Measurements from ENCODE around the gene WDR6. TPM values are rescaled to one million over a fixed set of nuclear protein-coding genes. Genes with fewer than 3 reads are reported as not detected.

The WDR6 gene
- total and polyA plus RNA-seq, 7 experiments from 2014 or later: 147 to 335 (median 198) TPM

DNA sequence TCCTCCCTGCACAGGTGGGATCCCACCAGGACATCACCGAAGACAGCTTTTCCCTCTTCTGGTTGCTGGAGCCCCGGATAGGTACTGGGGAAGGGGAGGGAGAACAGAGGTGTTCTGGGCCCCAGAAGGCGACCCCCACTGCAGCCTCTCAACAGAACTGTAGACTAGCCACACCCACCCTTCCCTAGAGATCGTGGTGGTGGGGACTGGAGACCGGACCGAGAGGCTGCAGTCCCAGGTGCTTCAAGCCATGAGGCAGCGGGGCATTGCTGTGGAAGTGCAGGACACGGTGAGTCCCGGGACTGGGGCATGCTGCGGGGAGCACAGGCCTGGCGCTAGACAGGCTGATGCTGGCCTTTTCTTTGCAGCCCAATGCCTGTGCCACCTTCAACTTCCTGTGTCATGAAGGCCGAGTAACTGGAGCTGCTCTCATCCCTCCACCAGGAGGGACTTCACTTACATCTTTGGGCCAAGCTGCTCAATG is 15.5 kb downstream of the WDR6 start:
- peaks cover 10 to 46% (median 11%) of the 10 kb centered on the region in 3 experiments for H3K36me3 ChIP-seq (ENCODE audit: control insufficient read depth in 2 of 3, insufficient read depth in 3 of 3, low read length in 3 of 3)
- ChIA-PET CTCF (interaction anchor here (0.6 to 5.9 kb wide), 10 partner anchors 9 to 148 kb away, joined by 3 to 51 read pairs (median 6); partner anchors contain the start of genes P4HTM, QRICH1 and WDR6), POLR2A (interaction anchor here (1.1 to 11.9 kb wide), 14 partner anchors 10 to 532 kb away, joined by 3 to 247 read pairs (median 13); partner anchors contain the start of genes BSN, IP6K2, P4HTM and QARS1)
- H3K4me3 ChIP-seq (ENCODE audit: low read length): peak overlapping the region; percentile 99
- DNase-seq: no peak
- H3K4me1 Mint-ChIP-seq: peaks cover 18 to 60% (median 47%) of the 10 kb centered on the region in 7 donors
- intact Hi-C loops (cut with micrococcal nuclease): loop anchor here (1.0 to 10.0 kb wide), 5 partner anchors 136 to 1332 kb away; partner anchors contain the start of genes PFKFB4 (in 2 of the 2), CYB561D2 (in 1 of the 2), HYAL3 (in 1 of the 2) and NAA80 (in 1 of the 2)
- no peaks in the 10 kb centered on the region for H3K27me3 ChIP-seq (ENCODE audit: control insufficient read depth in 2 of 2, insufficient read depth in 2 of 2, low read length in 2 of 2)
- no peak for ATAC-seq
- peaks cover 18 to 19% of the 10 kb centered on the region in 2 donors for H3K4me1 ChIP-seq (ENCODE audit: control insufficient read depth in 2 of 2, insufficient read depth in 2 of 2, low read length in 2 of 2)
- H3K36me3 Mint-ChIP-seq: peaks cover 0 to 31% (median 0%) of the 10 kb centered on the region in 5 donors
- peak overlapping the region; percentile 92 to 99 (median 97) for H3K4me3 Mint-ChIP-seq
- H3K27me3 Mint-ChIP-seq: peaks cover 0 to 2% (median 0%) of the 10 kb centered on the region in 5 donors
- H3K27ac ChIP-seq (ENCODE audit: low read depth, low read length): peak overlapping the region; percentile 98
- no peaks in the 10 kb centered on the region for H3K9me3 Mint-ChIP-seq
- no peaks in the 10 kb centered on the region for H3K9me3 ChIP-seq (ENCODE audit: control insufficient read depth in 2 of 3, low read length in 3 of 3)
- peak overlapping the region; percentile 95 to 99 (median 98) for H3K27ac Mint-ChIP-seq

DNA sequence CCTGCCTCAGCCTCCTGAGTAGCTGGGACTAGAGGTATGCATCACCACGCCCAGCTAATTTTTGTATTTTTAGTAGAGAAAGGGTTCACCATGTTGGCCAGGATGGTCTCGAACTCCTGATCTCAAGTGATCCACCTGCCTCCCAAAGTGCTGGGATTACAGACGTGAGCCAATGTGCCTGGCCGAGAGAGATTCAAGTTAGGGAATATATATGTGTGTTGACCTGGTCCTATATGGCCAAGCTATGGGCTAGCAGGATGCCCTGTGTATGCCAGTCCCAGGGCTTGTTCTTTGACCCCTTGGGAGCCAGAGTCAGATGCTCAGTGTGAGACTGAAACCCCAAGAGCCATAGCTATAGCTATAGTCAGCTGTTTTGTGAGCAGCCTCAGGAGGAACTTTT is 16.6 kb downstream of the WDR6 start:
- H3K9me3 ChIP-seq (ENCODE audit: control insufficient read depth in 2 of 3, low read length in 3 of 3): no peaks in the 10 kb centered on the region
- Mint-ChIP-seq H3K4me3 (peak overlapping the region; percentile 50 to 99 (median 97)), H3K9me3 (no peaks in the 10 kb centered on the region), H3K36me3 (peaks cover 0 to 32% (median 0%) of the 10 kb centered on the region in 5 donors), H3K4me1 (peaks cover 16 to 68% (median 52%) of the 10 kb centered on the region in 7 donors), H3K27me3 (peaks cover 0 to 2% (median 0%) of the 10 kb centered on the region in 5 donors), H3K27ac (peak overlapping the region in 6 of 9 donors; percentile 60 to 98 (median 95))
- no peak overlapping the region for H3K4me3 ChIP-seq (ENCODE audit: low read length)
- ChIA-PET CTCF (interaction anchor here (5.9 kb wide), 1 partner anchor 34 kb away, joined by 51 read pairs; the partner anchor contains the start of gene P4HTM), POLR2A (interaction anchor here (0.6 to 11.9 kb wide), 11 partner anchors 9 to 1276 kb away, joined by 3 to 179 read pairs (median 4); partner anchors contain the start of genes BSN, P4HTM, USP4 and WDR6)
- intact Hi-C loops (cut with micrococcal nuclease): loop anchor here (5.0 to 10.0 kb wide), 3 partner anchors 466 to 1331 kb away; partner anchors contain the start of genes PFKFB4 (in 2 of the 2), CYB561D2 (in 1 of the 2), HYAL3 (in 1 of the 2) and NAA80 (in 1 of the 2)
- no peaks in the 10 kb centered on the region for H3K27me3 ChIP-seq (ENCODE audit: control insufficient read depth in 2 of 2, insufficient read depth in 2 of 2, low read length in 2 of 2)
- peaks cover 25 to 26% of the 10 kb centered on the region in 2 donors for H3K4me1 ChIP-seq (ENCODE audit: control insufficient read depth in 2 of 2, insufficient read depth in 2 of 2, low read length in 2 of 2)
- H3K36me3 ChIP-seq (ENCODE audit: control insufficient read depth in 2 of 3, insufficient read depth in 3 of 3, low read length in 3 of 3): peaks cover 10 to 46% (median 11%) of the 10 kb centered on the region in 3 experiments
- ATAC-seq (no peak), DNase-seq (no peak)
- no peak overlapping the region for H3K27ac ChIP-seq (ENCODE audit: low read depth, low read length)

DNA sequence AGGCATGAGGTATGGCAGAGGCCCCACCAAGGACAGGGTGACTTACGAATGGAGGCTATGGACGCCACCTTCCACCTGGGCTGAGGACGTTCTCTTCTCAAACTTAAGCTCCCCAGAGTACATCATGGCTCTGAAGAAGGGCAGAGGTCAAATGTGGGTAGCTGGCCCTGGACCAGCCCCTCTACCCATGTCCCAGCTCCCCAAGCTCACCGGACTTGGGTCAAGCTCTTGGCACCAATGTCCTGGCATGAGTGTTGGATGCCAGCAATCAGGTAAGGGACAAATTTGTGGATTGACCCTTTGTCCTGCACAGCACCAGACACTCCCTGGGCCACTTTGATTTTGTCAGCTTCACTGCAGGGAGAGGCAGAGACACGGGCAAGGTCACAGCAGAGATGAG is 17.3 kb downstream of the WDR6 start:
- H3K36me3 ChIP-seq (ENCODE audit: control insufficient read depth in 2 of 3, insufficient read depth in 3 of 3, low read length in 3 of 3): peaks cover 10 to 46% (median 11%) of the 10 kb centered on the region in 3 experiments
- peaks cover 25 to 27% of the 10 kb centered on the region in 2 donors for H3K4me1 ChIP-seq (ENCODE audit: control insufficient read depth in 2 of 2, insufficient read depth in 2 of 2, low read length in 2 of 2)
- peak overlapping the region in 4 of 9 donors; percentile 36 to 97 (median 84) for H3K27ac Mint-ChIP-seq
- H3K4me1 Mint-ChIP-seq: peaks cover 19 to 71% (median 53%) of the 10 kb centered on the region in 7 donors
- peaks cover 0 to 6% (median 0%) of the 10 kb centered on the region in 11 donors for H3K9me3 Mint-ChIP-seq
- ATAC-seq (no peak), DNase-seq (no peak)
- H3K4me3 ChIP-seq (ENCODE audit: low read length): no peak overlapping the region
- peaks cover 0 to 33% (median 4%) of the 10 kb centered on the region in 5 donors for H3K36me3 Mint-ChIP-seq
- H3K27me3 Mint-ChIP-seq: peaks cover 0 to 2% (median 0%) of the 10 kb centered on the region in 5 donors
- no peak overlapping the region for H3K27ac ChIP-seq (ENCODE audit: low read depth, low read length)
- intact Hi-C loops (cut with micrococcal nuclease): loop anchor here (5.0 to 10.0 kb wide), 3 partner anchors 467 to 1330 kb away; partner anchors contain the start of genes PFKFB4 (in 2 of the 2), CYB561D2 (in 1 of the 2), HYAL3 (in 1 of the 2) and NAA80 (in 1 of the 2)
- H3K4me3 Mint-ChIP-seq: peak overlapping the region in 3 of 10 donors; percentile 92 to 97 (median 97)
- ChIA-PET POLR2A (interaction anchor here (0.6 to 11.9 kb wide), 9 partner anchors 16 to 1275 kb away, joined by 3 to 179 read pairs (median 4); partner anchors contain the start of genes BSN, P4HTM, USP4 and WDR6), CTCF (interaction anchor here (5.9 kb wide), 1 partner anchor 35 kb away, joined by 51 read pairs; the partner anchor contains the start of gene P4HTM)
- no peaks in the 10 kb centered on the region for H3K9me3 ChIP-seq (ENCODE audit: control insufficient read depth in 2 of 3, low read length in 3 of 3)
- no peaks in the 10 kb centered on the region for H3K27me3 ChIP-seq (ENCODE audit: control insufficient read depth in 2 of 2, insufficient read depth in 2 of 2, low read length in 2 of 2)

DNA sequence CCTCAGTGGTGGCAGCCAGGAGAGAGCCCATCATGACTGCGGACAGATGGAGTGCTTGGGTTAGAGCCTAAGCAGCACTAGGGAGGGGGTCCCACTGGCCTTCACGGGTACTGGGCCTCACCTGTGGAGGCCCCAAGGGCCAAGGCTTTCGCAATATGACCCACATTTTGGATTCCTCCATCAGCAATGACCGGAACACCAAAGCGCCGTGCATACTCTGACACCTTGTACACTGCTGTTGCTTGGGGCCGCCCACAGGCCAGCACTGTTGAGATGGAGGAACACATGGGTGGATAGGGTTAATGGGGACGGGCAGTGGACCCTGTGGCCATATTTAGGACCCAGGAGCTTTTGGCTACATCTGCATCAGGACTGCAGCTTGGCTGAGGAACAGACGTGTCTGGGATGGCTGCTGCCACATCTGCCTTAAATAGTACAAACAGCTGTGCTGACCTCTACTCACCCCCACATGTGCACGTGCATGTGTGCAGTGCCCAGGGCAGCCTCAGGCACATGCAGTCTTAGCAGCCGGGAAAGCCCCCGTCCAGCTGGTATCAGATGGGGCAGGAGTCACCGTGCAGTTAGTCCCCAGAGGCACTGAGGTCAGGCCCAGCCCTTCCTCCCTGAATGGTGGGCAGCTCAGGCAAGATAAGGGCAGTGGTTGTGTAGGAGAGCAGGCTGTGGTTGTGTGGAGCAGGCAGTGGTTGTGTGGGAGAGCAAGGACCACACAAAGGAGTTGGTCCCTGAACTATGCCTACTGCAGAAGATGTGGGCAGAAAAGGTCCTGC is 18.0 kb downstream of the WDR6 start:
- POLR2A ChIA-PET: interaction anchor here (0.6 to 11.9 kb wide), 10 partner anchors 8 to 315 kb away, joined by 3 to 179 read pairs (median 4); partner anchors contain the start of genes P4HTM, USP4 and WDR6
- Mint-ChIP-seq H3K9me3 (peaks cover 0 to 6% (median 0%) of the 10 kb centered on the region in 11 donors), H3K4me1 (peaks cover 20 to 69% (median 48%) of the 10 kb centered on the region in 7 donors)

DNA sequence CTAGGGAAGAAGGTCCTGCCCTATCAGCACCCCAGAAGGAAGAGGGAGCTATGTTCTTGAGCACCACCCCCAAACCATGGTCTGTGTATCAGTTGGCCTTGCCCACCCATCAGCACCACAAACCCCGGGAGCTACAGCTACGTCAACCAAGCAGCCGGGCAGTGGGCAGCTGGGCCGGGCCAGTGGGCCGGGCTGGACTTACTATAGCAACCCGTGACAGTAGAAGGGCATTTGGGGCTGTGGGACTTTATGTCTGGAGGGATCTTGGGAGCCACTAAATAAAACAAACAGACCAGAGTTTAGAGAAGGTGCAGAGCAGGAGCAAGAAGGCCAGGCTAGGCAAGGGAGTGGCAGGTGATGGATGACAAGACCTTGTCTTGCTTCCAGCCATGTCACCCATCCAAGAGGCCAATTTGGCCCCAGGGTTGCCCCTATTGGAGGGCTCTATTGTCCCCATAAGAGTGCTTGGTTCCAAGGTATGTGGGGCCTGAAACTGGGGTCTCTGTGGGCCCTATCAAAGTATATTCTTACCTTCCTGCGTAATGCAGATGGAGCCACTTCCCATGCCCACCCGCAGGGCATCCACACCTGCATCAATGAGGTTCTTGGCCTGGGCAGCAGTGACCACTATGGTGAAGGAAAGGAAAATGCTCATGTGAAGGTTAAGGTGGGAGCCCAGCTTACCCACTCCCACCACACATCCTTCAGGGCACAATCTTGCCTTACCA is 18.8 kb downstream of the WDR6 start:
- Mint-ChIP-seq H3K36me3 (peaks cover 0 to 35% (median 5%) of the 10 kb centered on the region in 5 donors), H3K27ac (peak overlapping the region in 6 of 9 donors; percentile 29 to 81 (median 56)), H3K27me3 (peaks cover 0 to 2% (median 0%) of the 10 kb centered on the region in 5 donors), H3K4me1 (peaks cover 15 to 67% (median 45%) of the 10 kb centered on the region in 7 donors), H3K9me3 (peaks cover 0 to 6% (median 0%) of the 10 kb centered on the region in 11 donors), H3K4me3 (peak overlapping the region in 1 of 10 donors; percentile 63)
- no peak for DNase-seq
- Histone ChIP-seq H3K4me1 (ENCODE audit: control insufficient read depth in 2 of 2, insufficient read depth in 2 of 2, low read length in 2 of 2) (peaks cover 15 to 19% of the 10 kb centered on the region in 2 donors), H3K4me3 (ENCODE audit: low read length) (no peak overlapping the region), H3K27ac (ENCODE audit: low read depth, low read length) (no peak overlapping the region), H3K27me3 (ENCODE audit: control insufficient read depth in 2 of 2, insufficient read depth in 2 of 2, low read length in 2 of 2) (no peaks in the 10 kb centered on the region), H3K36me3 (ENCODE audit: control insufficient read depth in 2 of 3, insufficient read depth in 3 of 3, low read length in 3 of 3) (peaks cover 11 to 57% (median 15%) of the 10 kb centered on the region in 3 experiments), H3K9me3 (ENCODE audit: control insufficient read depth in 2 of 3, low read length in 3 of 3) (no peaks in the 10 kb centered on the region)
- intact Hi-C loops (cut with micrococcal nuclease): loop anchor here in 1 of 2 donors (5.0 to 10.0 kb wide), 2 partner anchors 131 to 1329 kb away; partner anchors contain the start of genes CYB561D2, NPRL2 and TMEM115
- ChIA-PET CTCF (interaction anchor here (1.2 kb wide), 1 partner anchor 38 kb away, joined by 3 read pairs; no protein-coding TSS in a partner anchor), POLR2A (interaction anchor here (0.7 to 2.5 kb wide), 8 partner anchors 9 to 314 kb away, joined by 3 to 14 read pairs (median 4); partner anchors contain the start of genes USP4 and WDR6)
- no peak for ATAC-seq

More for the DNA sequence above, 18.0 kb downstream of the WDR6 start:
- H3K4me3 Mint-ChIP-seq: peak overlapping the region in 2 of 10 donors; percentile 6 to 63
- ATAC-seq (no peak), DNase-seq (no peak)
- Histone ChIP-seq H3K4me1 (ENCODE audit: control insufficient read depth in 2 of 2, insufficient read depth in 2 of 2, low read length in 2 of 2) (peaks cover 20 to 23% of the 10 kb centered on the region in 2 donors), H3K27ac (ENCODE audit: low read depth, low read length) (no peak overlapping the region), H3K4me3 (ENCODE audit: low read length) (no peak overlapping the region), H3K27me3 (ENCODE audit: control insufficient read depth in 2 of 2, insufficient read depth in 2 of 2, low read length in 2 of 2) (no peaks in the 10 kb centered on the region), H3K9me3 (ENCODE audit: control insufficient read depth in 2 of 3, low read length in 3 of 3) (no peaks in the 10 kb centered on the region), H3K36me3 (ENCODE audit: control insufficient read depth in 2 of 3, insufficient read depth in 3 of 3, low read length in 3 of 3) (peaks cover 10 to 49% (median 11%) of the 10 kb centered on the region in 3 experiments)
- intact Hi-C loops (cut with micrococcal nuclease): loop anchor here in 1 of 2 donors (5.0 to 10.0 kb wide), 2 partner anchors 132 to 1330 kb away; partner anchors contain the start of genes CYB561D2, NPRL2 and TMEM115
- peak overlapping the region in 5 of 9 donors; percentile 16 to 74 (median 51) for H3K27ac Mint-ChIP-seq
- CTCF ChIA-PET: interaction anchor here (5.9 kb wide), 1 partner anchor 36 kb away, joined by 51 read pairs; the partner anchor contains the start of gene P4HTM
- peaks cover 0 to 34% (median 5%) of the 10 kb centered on the region in 5 donors for H3K36me3 Mint-ChIP-seq
- H3K27me3 Mint-ChIP-seq: peaks cover 0 to 2% (median 0%) of the 10 kb centered on the region in 5 donors
